Measurements from ENCODE around the gene LRRK1.

DNA sequence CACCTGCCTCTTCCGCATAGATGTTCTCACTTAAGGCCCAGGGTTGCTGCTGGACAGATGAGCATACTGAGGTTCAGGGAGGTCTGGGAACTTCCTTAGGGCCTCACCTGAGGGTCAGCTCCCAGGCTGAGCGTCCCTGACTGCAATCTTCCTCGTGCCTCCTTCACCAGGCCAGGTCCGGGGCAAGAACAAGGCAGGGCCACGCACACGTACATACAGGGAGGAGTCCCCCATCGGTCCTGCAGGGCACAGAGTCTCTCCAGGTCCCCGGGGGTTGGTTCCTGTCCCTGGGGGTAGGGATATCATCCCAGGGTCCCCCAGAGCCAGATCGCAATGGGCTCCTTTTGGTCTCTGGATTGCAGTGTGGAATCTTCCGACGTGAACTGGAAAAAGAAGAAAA is 130.1 kb downstream of the LRRK1 start:
- TF ChIP-seq, protein P1, sequence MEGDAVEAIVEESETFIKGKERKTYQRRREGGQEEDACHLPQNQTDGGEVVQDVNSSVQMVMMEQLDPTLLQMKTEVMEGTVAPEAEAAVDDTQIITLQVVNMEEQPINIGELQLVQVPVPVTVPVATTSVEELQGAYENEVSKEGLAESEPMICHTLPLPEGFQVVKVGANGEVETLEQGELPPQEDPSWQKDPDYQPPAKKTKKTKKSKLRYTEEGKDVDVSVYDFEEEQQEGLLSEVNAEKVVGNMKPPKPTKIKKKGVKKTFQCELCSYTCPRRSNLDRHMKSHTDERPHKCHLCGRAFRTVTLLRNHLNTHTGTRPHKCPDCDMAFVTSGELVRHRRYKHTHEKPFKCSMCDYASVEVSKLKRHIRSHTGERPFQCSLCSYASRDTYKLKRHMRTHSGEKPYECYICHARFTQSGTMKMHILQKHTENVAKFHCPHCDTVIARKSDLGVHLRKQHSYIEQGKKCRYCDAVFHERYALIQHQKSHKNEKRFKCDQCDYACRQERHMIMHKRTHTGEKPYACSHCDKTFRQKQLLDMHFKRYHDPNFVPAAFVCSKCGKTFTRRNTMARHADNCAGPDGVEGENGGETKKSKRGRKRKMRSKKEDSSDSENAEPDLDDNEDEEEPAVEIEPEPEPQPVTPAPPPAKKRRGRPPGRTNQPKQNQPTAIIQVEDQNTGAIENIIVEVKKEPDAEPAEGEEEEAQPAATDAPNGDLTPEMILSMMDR (conservative IDR thresholded peaks at IDR 0.05; ENCODE audit: low read depth in 2 of 2), result no peak
- TF ChIP-seq, protein P2, sequence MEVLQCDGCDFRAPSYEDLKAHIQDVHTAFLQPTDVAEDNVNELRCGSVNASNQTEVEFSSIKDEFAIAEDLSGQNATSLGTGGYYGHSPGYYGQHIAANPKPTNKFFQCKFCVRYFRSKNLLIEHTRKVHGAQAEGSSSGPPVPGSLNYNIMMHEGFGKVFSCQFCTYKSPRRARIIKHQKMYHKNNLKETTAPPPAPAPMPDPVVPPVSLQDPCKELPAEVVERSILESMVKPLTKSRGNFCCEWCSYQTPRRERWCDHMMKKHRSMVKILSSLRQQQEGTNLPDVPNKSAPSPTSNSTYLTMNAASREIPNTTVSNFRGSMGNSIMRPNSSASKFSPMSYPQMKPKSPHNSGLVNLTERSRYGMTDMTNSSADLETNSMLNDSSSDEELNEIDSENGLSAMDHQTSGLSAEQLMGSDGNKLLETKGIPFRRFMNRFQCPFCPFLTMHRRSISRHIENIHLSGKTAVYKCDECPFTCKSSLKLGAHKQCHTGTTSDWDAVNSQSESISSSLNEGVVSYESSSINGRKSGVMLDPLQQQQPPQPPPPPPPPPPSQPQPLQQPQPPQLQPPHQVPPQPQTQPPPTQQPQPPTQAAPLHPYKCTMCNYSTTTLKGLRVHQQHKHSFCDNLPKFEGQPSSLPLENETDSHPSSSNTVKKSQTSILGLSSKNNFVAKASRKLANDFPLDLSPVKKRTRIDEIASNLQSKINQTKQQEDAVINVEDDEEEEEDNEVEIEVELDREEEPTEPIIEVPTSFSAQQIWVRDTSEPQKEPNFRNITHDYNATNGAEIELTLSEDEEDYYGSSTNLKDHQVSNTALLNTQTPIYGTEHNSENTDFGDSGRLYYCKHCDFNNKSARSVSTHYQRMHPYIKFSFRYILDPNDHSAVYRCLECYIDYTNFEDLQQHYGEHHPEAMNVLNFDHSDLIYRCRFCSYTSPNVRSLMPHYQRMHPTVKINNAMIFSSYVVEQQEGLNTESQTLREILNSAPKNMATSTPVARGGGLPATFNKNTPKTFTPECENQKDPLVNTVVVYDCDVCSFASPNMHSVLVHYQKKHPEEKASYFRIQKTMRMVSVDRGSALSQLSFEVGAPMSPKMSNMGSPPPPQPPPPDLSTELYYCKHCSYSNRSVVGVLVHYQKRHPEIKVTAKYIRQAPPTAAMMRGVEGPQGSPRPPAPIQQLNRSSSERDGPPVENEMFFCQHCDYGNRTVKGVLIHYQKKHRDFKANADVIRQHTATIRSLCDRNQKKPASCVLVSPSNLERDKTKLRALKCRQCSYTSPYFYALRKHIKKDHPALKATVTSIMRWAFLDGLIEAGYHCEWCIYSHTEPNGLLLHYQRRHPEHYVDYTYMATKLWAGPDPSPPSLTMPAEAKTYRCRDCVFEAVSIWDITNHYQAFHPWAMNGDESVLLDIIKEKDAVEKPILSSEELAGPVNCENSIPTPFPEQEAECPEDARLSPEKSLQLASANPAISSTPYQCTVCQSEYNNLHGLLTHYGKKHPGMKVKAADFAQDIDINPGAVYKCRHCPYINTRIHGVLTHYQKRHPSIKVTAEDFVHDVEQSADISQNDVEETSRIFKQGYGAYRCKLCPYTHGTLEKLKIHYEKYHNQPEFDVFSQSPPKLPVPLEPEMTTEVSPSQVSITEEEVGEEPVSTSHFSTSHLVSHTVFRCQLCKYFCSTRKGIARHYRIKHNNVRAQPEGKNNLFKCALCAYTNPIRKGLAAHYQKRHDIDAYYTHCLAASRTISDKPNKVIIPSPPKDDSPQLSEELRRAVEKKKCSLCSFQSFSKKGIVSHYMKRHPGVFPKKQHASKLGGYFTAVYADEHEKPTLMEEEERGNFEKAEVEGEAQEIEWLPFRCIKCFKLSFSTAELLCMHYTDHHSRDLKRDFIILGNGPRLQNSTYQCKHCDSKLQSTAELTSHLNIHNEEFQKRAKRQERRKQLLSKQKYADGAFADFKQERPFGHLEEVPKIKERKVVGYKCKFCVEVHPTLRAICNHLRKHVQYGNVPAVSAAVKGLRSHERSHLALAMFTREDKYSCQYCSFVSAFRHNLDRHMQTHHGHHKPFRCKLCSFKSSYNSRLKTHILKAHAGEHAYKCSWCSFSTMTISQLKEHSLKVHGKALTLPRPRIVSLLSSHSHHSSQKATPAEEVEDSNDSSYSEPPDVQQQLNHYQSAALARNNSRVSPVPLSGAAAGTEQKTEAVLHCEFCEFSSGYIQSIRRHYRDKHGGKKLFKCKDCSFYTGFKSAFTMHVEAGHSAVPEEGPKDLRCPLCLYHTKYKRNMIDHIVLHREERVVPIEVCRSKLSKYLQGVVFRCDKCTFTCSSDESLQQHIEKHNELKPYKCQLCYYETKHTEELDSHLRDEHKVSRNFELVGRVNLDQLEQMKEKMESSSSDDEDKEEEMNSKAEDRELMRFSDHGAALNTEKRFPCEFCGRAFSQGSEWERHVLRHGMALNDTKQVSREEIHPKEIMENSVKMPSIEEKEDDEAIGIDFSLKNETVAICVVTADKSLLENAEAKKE (CRISPR knock-in tag; IDR thresholded peaks at IDR 0.05), result no peak
- TF ChIP-seq POLR2AphosphoS5 (IDR thresholded peaks at IDR 0.05; ENCODE audit: low read depth) (no peak), EZH2 (IDR thresholded peaks at IDR 0.05; ENCODE audit: low read depth, unreplicated experiment) (no peak), EZH2phosphoT487 (IDR thresholded peaks at IDR 0.05; ENCODE audit: unreplicated experiment) (no peak), CREB1 (CRISPR knock-in tag; IDR thresholded peaks at IDR 0.05; ENCODE audit: low read depth) (no peak), ZNF331 (CRISPR knock-in tag; IDR thresholded peaks at IDR 0.05; ENCODE audit: low read depth) (no peak), ZNF114 (CRISPR knock-in tag; IDR thresholded peaks at IDR 0.05) (no peak), NANOG (IDR thresholded peaks at IDR 0.05; ENCODE audit: borderline replicate concordance) (no peak)
- TF ChIP-seq, protein P3, sequence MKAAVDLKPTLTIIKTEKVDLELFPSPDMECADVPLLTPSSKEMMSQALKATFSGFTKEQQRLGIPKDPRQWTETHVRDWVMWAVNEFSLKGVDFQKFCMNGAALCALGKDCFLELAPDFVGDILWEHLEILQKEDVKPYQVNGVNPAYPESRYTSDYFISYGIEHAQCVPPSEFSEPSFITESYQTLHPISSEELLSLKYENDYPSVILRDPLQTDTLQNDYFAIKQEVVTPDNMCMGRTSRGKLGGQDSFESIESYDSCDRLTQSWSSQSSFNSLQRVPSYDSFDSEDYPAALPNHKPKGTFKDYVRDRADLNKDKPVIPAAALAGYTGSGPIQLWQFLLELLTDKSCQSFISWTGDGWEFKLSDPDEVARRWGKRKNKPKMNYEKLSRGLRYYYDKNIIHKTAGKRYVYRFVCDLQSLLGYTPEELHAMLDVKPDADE (IDR thresholded peaks at IDR 0.05), result no peak
- TF ChIP-seq, protein P4, sequence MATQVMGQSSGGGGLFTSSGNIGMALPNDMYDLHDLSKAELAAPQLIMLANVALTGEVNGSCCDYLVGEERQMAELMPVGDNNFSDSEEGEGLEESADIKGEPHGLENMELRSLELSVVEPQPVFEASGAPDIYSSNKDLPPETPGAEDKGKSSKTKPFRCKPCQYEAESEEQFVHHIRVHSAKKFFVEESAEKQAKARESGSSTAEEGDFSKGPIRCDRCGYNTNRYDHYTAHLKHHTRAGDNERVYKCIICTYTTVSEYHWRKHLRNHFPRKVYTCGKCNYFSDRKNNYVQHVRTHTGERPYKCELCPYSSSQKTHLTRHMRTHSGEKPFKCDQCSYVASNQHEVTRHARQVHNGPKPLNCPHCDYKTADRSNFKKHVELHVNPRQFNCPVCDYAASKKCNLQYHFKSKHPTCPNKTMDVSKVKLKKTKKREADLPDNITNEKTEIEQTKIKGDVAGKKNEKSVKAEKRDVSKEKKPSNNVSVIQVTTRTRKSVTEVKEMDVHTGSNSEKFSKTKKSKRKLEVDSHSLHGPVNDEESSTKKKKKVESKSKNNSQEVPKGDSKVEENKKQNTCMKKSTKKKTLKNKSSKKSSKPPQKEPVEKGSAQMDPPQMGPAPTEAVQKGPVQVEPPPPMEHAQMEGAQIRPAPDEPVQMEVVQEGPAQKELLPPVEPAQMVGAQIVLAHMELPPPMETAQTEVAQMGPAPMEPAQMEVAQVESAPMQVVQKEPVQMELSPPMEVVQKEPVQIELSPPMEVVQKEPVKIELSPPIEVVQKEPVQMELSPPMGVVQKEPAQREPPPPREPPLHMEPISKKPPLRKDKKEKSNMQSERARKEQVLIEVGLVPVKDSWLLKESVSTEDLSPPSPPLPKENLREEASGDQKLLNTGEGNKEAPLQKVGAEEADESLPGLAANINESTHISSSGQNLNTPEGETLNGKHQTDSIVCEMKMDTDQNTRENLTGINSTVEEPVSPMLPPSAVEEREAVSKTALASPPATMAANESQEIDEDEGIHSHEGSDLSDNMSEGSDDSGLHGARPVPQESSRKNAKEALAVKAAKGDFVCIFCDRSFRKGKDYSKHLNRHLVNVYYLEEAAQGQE (IDR thresholded peaks at IDR 0.05; ENCODE audit: unreplicated experiment), result no peak

Data from GM23338 (cell line).